Measurements from ENCODE around the gene TIE1. TPM values are rescaled to one million over a fixed set of nuclear protein-coding genes. Genes with fewer than 3 reads are reported as not detected.

Gene TIE1
- total RNA-seq, 4 donors from 2014 or later = 11.4 to 49.3 (median 30.2) TPM

DNA sequence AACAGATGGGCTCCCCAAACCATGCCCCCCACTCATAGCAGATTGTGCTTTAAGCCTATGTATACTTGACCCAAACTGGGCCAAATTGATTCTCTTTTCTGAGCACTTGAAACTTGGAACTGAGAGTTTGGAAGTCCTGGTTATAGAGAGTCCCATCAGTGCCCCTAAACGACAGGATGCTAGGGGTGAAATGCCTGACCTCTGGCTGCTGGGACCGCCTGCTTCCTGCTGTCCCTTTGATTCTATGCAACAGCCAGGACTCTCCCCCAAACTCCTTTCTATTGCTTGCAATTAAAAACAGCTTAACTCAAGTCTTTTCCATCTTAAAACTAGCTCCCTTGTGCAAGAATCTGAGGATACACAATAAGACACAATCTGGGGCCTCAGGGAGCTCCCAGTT, 20.1 kb upstream of the TIE1 start:
- H3K27me3 ChIP-seq = peaks cover 9% of the 10 kb centered on the region
- no peaks in the 10 kb centered on the region for H3K36me3 ChIP-seq
- 40% methylated on average over 1 of the region's 2 CpGs; no CpG with 5 or more reads in 1 of the 2 donors for WGBS, 2 donors (ENCODE audit: low coverage in 1 of 2)
- no peaks in the 10 kb centered on the region for H3K4me1 ChIP-seq
- no peak overlapping the region for H3K4me3 ChIP-seq
- H3K27ac ChIP-seq = no peak overlapping the region
- H3K9me3 ChIP-seq = no peaks in the 10 kb centered on the region
- ATAC-seq = no peak
- TF ChIP-seq EP300 (IDR thresholded peaks at IDR 0.05) = no peak

DNA sequence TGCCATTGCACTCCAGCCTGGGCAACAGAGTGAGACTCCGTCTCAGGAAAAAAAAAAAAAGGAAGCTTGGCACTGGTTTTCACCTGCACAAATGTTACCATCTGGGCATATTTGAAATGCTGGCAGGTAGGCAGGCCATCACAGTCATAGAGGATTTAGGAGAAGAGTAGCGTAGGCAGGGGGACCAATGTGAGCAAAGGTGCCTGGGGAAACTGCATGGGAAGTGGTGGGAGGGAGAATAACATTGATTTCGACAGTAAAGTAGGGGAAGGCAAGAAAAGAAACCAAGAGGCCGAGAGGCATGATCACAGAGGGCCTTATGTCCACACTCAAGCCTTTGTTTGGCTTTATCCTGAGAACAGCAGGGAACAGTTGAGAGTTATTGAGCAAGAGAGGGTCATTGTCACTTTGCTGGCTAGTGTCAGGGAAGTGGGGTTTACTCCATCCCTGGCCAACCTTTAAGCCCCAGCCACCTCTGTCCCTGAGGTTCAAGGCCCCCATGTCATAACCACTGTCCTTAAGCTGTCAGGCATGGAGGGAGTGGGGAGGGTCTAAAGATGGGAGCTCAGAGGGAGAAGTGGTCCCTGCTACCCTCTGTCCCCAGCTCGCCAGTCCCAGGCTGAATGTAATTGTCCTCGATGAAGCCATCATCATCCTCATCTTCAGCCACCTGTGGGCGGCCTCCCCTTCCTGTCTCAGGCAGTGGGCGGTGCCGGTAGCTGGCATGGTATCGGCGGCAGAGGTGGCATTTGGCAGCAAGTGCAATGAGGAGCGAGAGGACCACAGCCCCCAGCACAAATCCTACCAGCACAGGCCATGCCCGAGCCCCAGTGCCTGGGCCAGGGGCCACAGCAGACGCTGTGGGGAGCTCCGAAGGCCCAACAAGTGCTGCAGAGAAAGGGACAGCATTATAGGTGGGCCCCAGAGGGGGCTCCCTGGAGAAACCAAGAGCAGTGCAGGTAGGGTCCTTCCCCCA, 18.3 kb upstream of the TIE1 start:
- Histone ChIP-seq H3K9me3 (no peaks in the 10 kb centered on the region), H3K36me3 (no peaks in the 10 kb centered on the region), H3K27ac (no peak overlapping the region), H3K4me3 (no peak overlapping the region), H3K4me1 (no peaks in the 10 kb centered on the region), H3K27me3 (peaks cover 9% of the 10 kb centered on the region)
- no peak for TF ChIP-seq POLR2A (IDR thresholded peaks at IDR 0.05)
- TF ChIP-seq, protein P1, sequence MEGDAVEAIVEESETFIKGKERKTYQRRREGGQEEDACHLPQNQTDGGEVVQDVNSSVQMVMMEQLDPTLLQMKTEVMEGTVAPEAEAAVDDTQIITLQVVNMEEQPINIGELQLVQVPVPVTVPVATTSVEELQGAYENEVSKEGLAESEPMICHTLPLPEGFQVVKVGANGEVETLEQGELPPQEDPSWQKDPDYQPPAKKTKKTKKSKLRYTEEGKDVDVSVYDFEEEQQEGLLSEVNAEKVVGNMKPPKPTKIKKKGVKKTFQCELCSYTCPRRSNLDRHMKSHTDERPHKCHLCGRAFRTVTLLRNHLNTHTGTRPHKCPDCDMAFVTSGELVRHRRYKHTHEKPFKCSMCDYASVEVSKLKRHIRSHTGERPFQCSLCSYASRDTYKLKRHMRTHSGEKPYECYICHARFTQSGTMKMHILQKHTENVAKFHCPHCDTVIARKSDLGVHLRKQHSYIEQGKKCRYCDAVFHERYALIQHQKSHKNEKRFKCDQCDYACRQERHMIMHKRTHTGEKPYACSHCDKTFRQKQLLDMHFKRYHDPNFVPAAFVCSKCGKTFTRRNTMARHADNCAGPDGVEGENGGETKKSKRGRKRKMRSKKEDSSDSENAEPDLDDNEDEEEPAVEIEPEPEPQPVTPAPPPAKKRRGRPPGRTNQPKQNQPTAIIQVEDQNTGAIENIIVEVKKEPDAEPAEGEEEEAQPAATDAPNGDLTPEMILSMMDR (IDR thresholded peaks at IDR 0.05) = no peak
- TF ChIP-seq EP300 (IDR thresholded peaks at IDR 0.05) = no peak
- no peak for TF ChIP-seq POLR2AphosphoS5 (IDR thresholded peaks at IDR 0.05)
- WGBS, 2 donors (ENCODE audit: low coverage in 1 of 2) = 71 to 73% methylated on average over 3 to 5 of the region's 15 CpGs
- no peak for ATAC-seq

GRCh38 chr1:43284065-43284464, 16.7 kb upstream of the TIE1 start:
- Histone ChIP-seq H3K27ac (no peak overlapping the region), H3K36me3 (no peaks in the 10 kb centered on the region), H3K9me3 (no peaks in the 10 kb centered on the region), H3K4me1 (no peaks in the 10 kb centered on the region), H3K4me3 (no peak overlapping the region), H3K27me3 (peaks cover 9% of the 10 kb centered on the region)
- WGBS, 2 donors (ENCODE audit: low coverage in 1 of 2) = 96% methylated on average over 3 of the region's 3 CpGs; no CpG with 5 or more reads in 1 of the 2 donors
- no peak for TF ChIP-seq EP300 (IDR thresholded peaks at IDR 0.05)
- TF ChIP-seq, protein P1 (IDR thresholded peaks at IDR 0.05) = no peak
- TF ChIP-seq POLR2A (IDR thresholded peaks at IDR 0.05) = no peak
- no peak for TF ChIP-seq POLR2AphosphoS5 (IDR thresholded peaks at IDR 0.05)
- no peak for ATAC-seq

DNA sequence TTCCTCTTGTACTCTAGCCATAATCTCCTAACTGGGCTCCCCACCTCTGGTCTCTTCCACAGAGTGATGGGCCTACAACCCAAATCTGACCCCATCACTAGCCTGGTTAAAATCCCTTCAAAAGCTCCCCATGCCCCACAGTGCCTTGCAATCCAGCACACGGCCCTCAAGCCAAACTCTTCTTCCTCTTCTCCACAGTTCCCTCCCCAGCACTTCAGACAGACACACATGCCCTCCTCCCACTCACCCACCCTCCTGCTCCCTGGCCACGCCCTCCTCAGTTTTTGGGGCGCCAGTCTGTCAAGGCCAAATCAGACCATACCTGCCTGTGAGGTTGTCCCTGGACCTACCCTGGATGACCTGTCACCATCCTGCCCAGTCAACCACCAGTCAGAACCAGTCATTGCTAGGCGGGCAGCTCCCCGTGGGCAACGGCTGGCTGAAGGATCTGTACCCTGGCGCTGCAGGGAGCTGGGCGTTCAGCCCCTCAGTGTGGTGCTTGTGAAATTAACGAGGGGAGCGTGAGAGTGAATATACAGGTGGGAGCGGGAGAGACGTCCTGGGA, 16.2 kb upstream of the TIE1 start:
- Histone ChIP-seq H3K27ac (no peak overlapping the region), H3K4me3 (no peak overlapping the region), H3K9me3 (no peaks in the 10 kb centered on the region), H3K27me3 (peaks cover 9% of the 10 kb centered on the region), H3K4me1 (no peaks in the 10 kb centered on the region), H3K36me3 (no peaks in the 10 kb centered on the region)
- no peak for ATAC-seq
- WGBS, 2 donors (ENCODE audit: low coverage in 1 of 2) = 61 to 69% methylated on average over 2 of the region's 12 CpGs
- TF ChIP-seq EP300 (IDR thresholded peaks at IDR 0.05) (no peak), POLR2A (IDR thresholded peaks at IDR 0.05) (no peak), POLR2AphosphoS5 (IDR thresholded peaks at IDR 0.05) (no peak)
- TF ChIP-seq, protein P1 (IDR thresholded peaks at IDR 0.05) = no peak

- H3K4me3 ChIP-seq = no peak within 1 kb of the TSS
- H3K4me1 ChIP-seq = no peaks in the 10 kb centered on the region
- no peak within 1 kb of the TSS for H3K27ac ChIP-seq
- H3K9me3 ChIP-seq = no peaks in the 10 kb centered on the region
- no peaks in the 10 kb centered on the region for H3K36me3 ChIP-seq
- 27 to 66% methylated on average over 3 to 4 of the region's 19 CpGs for WGBS, 2 donors (ENCODE audit: low coverage in 1 of 2)
- ATAC-seq = no peak
- TF ChIP-seq, protein P1 (IDR thresholded peaks at IDR 0.05) = no peak
- TF ChIP-seq POLR2A (IDR thresholded peaks at IDR 0.05) (no peak), POLR2AphosphoS5 (IDR thresholded peaks at IDR 0.05) (no peak), EP300 (IDR thresholded peaks at IDR 0.05) (no peak)
- H3K27me3 ChIP-seq = peaks cover 9% of the 10 kb centered on the region
Measured at GRCh38 chr1:43285269-43285990, 15.4 kb upstream of the TIE1 start, which contains the start of gene C1orf210. C1orf210 (minus strand) TSS chr1:43285581; CDS start chr1:43283270, 2,311 bp downstream.

Measured in gastroesophageal sphincter (tissue), 4 donors.